ENCODE results near the gene ZCCHC17.

DNA sequence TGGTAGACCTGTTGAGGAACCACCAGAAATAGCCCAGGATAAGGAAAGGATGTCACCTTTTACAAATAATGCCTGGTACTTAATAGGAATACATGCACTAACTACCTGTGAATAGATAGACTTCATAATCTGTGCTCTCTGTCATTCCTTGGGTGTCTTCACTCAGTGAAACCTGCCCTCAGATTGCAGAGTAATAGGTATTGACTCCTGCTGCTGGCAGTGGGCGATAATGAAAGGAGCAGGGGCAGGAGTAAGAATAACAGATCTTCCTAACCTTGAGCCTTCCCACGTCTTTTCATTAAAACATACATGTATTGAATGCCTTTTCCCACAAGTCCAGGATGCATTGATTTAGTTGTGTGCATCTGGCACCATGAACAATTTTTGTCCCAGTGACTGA lies 59.6 kb downstream of the ZCCHC17 start:
- TF ChIP-seq POLR2AphosphoS5 (IDR thresholded peaks at IDR 0.05) (no peak), POLR2A (IDR thresholded peaks at IDR 0.05) (no peak)
- TF ChIP-seq, protein P1, sequence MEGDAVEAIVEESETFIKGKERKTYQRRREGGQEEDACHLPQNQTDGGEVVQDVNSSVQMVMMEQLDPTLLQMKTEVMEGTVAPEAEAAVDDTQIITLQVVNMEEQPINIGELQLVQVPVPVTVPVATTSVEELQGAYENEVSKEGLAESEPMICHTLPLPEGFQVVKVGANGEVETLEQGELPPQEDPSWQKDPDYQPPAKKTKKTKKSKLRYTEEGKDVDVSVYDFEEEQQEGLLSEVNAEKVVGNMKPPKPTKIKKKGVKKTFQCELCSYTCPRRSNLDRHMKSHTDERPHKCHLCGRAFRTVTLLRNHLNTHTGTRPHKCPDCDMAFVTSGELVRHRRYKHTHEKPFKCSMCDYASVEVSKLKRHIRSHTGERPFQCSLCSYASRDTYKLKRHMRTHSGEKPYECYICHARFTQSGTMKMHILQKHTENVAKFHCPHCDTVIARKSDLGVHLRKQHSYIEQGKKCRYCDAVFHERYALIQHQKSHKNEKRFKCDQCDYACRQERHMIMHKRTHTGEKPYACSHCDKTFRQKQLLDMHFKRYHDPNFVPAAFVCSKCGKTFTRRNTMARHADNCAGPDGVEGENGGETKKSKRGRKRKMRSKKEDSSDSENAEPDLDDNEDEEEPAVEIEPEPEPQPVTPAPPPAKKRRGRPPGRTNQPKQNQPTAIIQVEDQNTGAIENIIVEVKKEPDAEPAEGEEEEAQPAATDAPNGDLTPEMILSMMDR (IDR thresholded peaks at IDR 0.05), result no peak
